Sigmoid colon (tissue), 4 donors: ENCODE results near the gene TYW1B.

Experiments used
- CTCF ChIP-seq, 4 experiments: fragments of 450-650 bp in 3 of 4; fragments of 200-600 bp in 1 of 4; IDR thresholded peaks; one replicate each; pipeline ENCODE4 v1.5.1; 2016 to 2019; ENCODE audit warnings: antibody characterized with exemption in 4 of 4, mild to moderate bottlenecking in 3 of 4, moderate library complexity in 2 of 4
- EP300 ChIP-seq, 4 donors: sonication (generic); formaldehyde crosslinking; IDR thresholded peaks; one replicate each; pipeline ENCODE4 v1.6.1; 2017; ENCODE audit warnings: antibody characterized with exemption in 4 of 4
- POLR2A ChIP-seq, 2 donors: fragments of 450-650 bp; IDR thresholded peaks; one replicate each; pipeline ENCODE4 v1.6.1; 2016; ENCODE audit warnings: antibody characterized with exemption in 2 of 2, mild to moderate bottlenecking in 2 of 2, moderate library complexity in 2 of 2

GRCh38 chr7:72538856-72539255 lies 289.1 kb downstream of the TYW1B start:
- no peak for TF ChIP-seq POLR2A (IDR thresholded peaks at IDR 0.05)
- TF ChIP-seq CTCF (IDR thresholded peaks at IDR 0.05), result no peak
- no peak for TF ChIP-seq EP300 (IDR thresholded peaks at IDR 0.05)
